NCI-H446 (cell line): ENCODE results near the gene TMEM266.
A peak's percentile ranks its signal among the peaks of the same experiment; 100 is the strongest.

Source experiments
- DNase-seq, 2 experiments: peaks; one replicate each; lab custom pipeline; 2025; lab: John Stamatoyannopoulos, UW

TMEM266 gene

DNA sequence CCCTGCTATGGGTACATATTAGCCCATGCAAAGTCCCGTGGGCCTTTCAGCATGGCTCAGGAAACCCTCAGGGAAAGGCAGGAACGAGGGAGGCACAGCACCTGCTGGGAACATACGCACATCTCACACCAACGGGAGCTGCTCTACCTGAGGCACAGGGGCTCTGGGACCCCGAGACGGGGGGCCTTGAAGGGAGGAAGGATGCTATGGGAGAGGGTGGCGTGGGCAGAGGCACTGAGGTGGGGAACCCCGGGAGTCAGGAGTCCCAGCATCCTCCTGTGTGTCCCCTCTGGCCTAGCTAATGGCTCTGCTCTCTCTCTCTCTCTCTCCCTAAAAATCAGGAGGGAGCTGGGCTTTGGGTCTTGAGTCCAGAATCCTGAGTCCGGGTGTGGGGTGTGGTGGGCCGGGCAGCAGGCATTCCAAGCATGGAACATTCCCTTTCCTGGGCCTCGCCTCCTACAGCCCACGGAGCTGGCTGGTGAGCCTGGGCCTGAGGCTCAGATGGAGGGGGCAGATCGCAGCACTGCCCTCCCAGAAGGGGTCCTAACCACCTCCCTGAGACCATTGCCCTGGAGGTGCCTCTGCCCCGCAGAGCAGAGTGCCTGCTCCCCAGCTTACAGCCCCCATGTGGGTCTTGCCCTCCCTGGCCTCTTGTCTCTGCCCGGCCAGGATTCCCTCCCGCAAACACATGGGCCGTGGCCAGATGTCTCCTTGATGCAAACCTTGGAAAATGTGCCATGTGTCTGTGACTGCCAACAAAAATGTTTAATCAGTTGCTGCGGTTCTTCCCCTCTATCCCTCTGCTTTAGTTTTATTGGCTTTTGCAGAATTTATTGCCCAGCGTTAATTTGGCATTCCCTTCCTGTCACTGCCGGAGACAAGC, 101.6 kb downstream of the TMEM266 start:
- DNase-seq = peak in 1 of 2 experiments; percentile 56

DNA sequence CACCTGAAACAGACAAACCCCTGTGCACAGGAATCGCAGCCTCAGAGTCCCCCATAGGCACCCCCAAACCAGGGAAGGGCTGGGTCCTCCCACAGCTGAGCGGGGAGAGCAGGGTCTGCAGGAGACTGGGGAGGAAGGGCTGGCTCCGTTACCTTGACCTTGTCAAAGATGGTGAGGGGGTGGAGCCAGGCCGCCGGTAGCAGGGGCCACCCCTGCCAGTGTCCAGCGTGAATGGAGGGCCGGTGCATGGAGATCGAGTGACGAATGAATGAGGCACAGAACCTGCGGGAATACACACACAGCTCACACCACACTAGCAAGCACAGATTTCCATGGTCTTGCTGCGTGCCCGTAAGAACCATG, 102.2 kb downstream of the TMEM266 start:
- DNase-seq = no peak

DNA sequence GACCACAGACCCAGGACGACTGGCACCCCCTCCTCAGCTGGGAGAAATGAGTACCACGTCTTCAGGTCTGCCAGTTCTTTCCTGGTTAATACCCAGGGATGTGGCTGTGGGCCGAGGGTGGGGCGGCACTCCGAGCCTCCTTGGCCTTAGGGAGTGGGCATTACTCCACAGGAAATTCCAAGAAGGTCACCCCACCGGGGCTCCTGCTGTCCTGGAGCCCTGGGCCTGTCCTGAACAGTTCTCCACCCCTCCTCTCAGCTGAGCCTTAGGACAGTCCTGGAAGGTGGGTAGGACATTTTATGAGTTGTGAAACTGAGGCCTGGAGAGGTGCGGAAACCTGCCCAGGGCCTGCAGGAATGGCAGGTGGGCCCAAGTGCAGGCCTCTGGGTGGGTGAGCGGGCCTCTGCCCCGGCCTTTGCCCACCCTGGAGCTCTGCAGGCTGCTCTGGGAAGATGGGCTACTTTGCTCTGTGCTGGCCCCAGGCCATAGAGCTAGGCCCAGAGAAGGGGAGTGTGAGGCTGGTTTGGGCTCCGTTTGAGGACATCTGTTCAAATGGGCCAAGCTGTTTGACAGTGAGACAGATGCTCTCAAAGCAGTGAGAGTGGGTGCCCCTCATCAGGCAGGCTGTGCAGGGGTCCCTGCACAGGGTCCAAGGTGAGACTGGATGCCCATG, 103.1 kb downstream of the TMEM266 start:
- DNase-seq = peak in 1 of 2 experiments; percentile 75

DNA sequence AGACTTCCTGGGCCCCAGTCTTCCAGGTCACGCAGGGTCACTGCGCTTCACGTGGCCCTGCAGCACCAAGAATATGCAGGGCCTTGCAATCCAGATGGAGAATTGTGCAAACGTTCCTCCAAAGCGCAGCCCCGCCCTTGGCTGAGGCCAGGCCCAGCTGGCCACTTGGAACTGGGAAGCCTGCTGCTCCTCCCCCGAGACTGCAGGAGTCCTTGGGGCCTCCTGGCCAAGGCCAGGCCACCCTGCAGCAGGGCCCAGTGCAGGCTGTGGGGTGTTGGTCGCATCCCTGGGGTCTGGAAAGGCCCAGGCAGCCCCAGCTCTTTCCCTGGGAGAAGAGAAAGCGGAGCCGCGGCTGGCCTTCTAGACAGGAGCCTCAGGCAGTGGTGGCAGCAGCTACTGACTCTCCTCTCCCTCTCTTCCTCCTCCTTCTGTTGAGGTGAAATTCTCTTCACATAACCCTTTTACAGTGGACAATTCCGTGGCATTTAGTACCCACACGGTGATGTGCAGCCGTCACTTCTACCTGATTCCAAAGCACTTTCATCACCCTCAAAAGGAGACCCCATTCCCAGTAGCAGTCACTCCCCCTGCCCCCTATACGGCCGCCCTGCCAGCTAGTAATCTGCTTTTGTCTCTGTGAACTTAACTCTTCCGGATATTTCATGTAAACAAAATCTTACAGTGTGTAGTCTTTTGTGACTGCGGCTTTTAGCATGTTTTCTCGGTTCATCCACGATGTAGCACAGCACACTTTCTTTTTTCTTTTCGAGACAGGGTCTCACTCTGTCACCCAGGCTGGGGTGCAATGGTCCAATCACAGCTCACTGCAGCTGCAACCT, 103.9 kb downstream of the TMEM266 start:
- peak; percentile 10 to 75 for DNase-seq

DNA sequence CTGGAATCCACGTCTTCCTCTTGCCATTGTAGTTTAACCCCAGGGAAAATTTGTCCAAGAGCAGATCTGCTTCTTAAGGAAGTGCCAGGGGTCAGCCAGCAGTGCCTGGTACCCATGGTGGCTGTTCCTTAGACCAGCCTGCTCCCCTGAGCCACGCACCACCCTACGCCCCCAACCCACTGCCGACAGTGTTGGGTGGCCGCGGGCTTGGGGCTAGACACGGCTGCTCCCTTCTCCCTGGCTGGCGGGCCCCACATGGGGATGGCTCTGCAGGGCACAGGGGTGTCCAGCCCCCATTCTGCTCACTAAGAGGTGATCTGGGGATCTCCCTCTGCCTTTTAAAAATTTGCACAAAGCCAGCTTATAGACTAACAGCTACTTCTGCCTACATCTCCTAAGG, 104.8 kb downstream of the TMEM266 start:
- DNase-seq = no peak

GRCh38 chr15:76165951-76166350, 106.2 kb downstream of the TMEM266 start:
- no peak for DNase-seq

DNA sequence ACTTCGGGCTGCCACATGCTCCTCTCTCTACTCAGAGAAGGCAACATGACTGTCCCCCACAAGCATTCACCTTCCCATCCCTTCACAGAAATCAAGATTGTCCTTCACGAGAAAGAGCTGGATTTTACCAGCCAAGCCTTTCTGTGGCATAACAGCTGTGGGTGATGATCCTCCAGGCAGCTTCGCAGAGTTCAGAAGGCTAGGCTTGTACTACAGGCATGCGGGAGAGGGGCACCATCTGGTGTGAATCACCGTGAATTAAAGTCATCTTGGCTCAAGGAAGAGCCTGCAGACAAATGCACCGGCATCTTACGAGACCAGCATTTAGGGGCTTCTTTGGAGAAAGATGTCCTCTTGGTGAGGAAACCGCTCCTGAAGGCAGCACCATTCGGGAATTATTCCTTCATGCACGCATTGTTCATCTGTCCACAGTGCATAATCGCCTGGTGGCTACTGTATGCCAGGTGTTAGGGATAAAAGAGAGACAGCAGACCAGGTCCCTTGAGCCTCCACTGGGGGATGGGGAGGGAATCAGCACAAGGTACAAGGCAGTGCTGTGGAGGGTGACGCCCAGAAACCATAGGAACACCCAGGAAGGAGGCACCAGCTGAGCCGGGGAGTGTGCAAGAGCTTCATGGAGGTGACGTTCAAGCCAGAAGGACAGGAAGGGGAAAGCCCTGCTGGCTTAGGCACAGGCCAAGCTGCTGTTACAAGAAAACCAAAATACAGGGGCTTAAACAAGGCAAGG, 108.6 kb downstream of the TMEM266 start:
- DNase-seq = peak in 1 of 2 experiments; percentile 48

DNA sequence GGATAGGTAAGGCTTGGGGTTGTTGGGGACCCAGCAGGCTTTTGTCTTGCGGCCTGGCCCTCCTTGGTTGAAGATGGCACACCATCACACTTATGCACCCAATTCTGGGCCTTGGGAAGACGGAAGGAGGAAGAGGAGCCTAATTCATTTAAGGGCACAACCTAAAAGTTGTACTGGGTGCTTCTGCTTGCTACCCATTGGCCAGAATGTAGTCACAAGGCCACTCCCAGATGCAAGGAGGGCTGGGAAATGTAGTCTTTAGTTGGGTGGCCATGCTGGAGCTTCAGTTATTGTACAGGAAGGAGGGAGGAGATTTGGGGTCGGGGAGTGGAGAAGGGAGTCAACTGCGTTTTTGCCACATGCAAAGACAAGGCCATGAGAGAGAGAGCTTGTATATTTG, 109.2 kb downstream of the TMEM266 start:
- peak in 1 of 2 experiments; percentile 23 for DNase-seq

GRCh38 chr15:76169911-76170800, 110.4 kb downstream of the TMEM266 start:
- DNase-seq = no peak

GRCh38 chr15:76172782-76173181, 113.0 kb downstream of the TMEM266 start:
- no peak for DNase-seq

DNA sequence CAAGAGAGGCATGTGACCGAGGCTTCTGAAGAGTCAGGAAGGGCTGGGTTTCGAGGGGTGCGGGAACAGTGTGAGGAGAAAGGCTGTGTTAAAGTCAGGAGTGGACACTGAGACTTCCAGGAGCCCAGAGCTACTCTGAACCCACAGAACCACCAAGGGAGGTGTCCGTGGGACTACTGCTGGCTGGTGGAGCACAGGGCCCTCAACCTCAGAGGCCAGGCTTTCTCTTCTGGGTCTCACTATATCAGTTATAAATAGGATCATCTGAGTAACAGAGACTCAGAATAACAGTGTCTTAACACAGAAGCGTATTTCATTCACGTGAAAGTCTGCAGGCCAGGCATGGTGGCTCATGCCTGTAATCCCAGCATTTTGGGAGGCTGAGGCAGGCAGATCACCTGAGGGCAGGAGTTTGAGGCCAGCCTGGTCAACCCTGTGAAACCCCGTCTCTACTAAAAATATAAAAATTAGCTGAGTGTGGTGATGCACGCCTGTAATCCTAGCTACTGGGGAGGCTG, 113.6 kb downstream of the TMEM266 start:
- DNase-seq = no peak

GRCh38 chr15:76174654-76175053, 114.9 kb downstream of the TMEM266 start:
- DNase-seq = no peak

DNA sequence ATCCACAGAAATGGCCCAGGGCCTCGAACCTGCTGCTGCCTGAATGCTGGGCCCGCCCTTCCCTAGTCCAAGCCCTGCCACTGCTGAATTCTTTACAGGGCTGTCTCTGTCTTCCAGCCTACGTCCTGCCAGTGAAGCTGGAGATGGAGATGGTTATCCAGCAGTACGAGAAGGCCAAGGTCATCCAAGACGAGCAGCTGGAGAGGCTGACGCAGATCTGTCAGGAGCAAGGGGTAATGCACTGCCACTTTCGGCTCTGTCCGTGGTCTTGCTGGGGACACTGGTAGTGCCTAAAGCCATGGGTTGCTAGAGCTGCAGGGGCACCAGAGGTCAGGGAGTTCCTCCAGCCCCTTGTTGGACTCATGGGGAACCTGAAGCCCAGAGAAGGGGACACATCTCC, 115.7 kb downstream of the TMEM266 start:
- no peak for DNase-seq

- DNase-seq = no peak
Observed at GRCh38 chr15:76176059-76176458, 116.3 kb downstream of the TMEM266 start.

DNA sequence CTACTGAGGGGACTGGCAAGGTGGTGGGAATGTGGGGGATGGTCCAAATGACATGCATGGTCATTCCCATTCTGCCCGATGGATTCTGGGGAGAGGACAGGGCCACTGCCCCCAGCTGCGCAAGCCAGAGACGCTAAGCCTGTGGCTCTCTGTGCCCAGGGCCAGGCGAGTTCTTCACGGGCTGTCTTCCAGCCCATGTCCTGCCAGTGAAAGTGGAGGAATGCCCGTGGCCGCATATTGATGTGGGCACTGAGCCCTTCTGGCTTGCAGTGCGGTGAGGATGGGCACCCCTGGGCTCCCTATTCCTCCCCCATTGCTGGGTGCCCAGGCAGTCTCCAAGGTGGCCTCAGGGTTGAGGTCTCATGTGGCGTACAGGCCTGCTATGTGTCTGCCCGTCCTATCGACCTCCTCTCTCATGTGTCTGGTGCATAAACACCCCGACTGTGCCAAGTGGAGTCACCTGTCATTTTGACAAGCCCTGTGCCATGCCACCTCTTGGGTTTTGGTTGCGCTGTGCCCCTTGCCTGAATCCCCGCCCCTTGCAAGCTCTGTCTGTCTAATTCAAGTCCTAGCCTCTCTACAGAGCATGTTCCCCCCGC, 116.8 kb downstream of the TMEM266 start:
- DNase-seq = no peak

DNA sequence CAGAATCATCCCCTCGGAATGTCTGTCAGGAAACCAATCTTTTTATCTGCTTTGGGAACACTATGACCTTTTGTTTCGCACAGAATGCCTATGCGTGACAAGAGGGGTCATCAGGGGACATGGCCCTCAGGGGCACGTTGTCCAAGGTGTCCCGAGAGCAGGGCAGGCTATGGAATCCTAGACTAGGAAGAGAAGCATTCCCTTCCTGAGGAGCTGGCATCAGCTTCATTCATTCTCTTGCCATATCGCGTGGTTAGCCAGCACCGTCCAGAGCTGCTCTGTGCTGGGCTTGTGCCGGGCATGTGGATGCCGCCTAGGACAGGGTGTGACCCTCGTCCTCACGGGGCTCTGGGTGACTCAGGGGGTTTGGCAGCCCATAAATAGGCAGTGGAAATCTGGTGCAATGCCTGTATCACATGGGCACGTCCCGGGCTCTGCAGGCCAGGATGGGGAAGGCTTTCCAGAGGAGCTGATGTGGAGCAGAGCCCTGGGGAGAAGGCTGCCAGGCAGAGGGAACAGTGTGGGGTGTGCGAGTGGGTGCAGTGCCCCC, 117.8 kb downstream of the TMEM266 start:
- DNase-seq = no peak

- DNase-seq = no peak
Observed at GRCh38 chr15:76178296-76179000, 118.7 kb downstream of the TMEM266 start.

DNA sequence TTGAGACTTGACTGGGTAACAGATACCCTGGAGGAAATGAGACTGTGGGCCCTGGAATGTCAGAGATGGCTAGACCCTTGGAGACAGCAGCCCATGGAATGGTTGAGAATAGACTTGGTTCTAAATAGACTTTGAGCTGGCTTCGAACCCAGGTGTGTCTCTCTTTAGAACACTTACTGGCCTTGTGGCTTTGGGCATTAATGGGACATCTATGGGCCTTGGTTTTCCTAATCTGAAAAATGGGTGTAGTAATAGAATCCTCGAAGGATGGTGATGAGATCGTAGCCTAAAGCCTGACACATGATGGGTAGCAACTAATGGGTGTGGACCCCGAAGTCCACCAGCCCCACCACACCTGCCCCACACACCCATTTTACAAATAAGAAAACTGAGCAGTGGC, 119.2 kb downstream of the TMEM266 start:
- no peak for DNase-seq

DNA sequence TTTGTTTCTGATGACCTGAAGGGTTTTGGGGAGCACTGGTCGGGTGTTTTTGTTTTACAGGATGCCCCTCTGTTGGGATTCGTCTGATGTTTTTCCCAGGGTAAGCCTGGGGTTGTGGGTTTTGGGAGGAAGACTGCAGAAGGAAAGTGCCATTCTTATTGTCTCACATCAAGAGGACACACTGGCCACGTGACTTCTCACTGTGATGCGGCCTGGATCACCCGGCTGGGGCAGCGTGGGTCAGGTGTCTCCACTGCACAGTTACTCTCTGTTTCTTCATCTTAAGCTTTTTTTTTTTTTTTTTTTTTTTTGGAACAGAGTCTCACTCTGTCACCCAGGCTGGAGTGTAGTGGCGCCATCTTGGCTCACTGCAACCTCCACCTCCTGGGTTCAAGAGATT, 120.5 kb downstream of the TMEM266 start:
- DNase-seq = no peak
